NCI-H187 treated with DMSO at 0.1 percent for 48 hours (cell line): ENCODE measurements around the gene WDR86.

ENCODE experiments used
- DNase-seq: peaks from one replicate; lab custom pipeline; 2025; lab: John Stamatoyannopoulos, UW

The WDR86 gene

GRCh38 chr7:151427705-151428377, 18.0 kb upstream of the WDR86 start:
- no peak for DNase-seq

- no peak for DNase-seq
Measured at GRCh38 chr7:151426904-151427704, 17.3 kb upstream of the WDR86 start.

GRCh38 chr7:151426441-151426903, 16.6 kb upstream of the WDR86 start:
- no peak for DNase-seq

- no peak for DNase-seq
Measured at GRCh38 chr7:151425670-151426440, 16.0 kb upstream of the WDR86 start.

GRCh38 chr7:151424799-151425198, 15.0 kb upstream of the WDR86 start:
- DNase-seq = no peak

- no peak for DNase-seq
Measured at GRCh38 chr7:151423936-151424335, 14.1 kb upstream of the WDR86 start.

- no peak for DNase-seq
Measured at GRCh38 chr7:151423226-151423625, 13.4 kb upstream of the WDR86 start.

GRCh38 chr7:151422212-151422611, 12.4 kb upstream of the WDR86 start:
- DNase-seq = no peak

- DNase-seq = no peak
Measured at GRCh38 chr7:151420144-151420543, 10.3 kb upstream of the WDR86 start.

GRCh38 chr7:151416941-151417315, 7.1 kb upstream of the WDR86 start:
- DNase-seq = no peak

- no peak for DNase-seq
Measured at GRCh38 chr7:151416112-151416940, 6.5 kb upstream of the WDR86 start.

- DNase-seq = no peak
Measured at GRCh38 chr7:151415375-151416105, 5.7 kb upstream of the WDR86 start.

GRCh38 chr7:151413241-151413640, 3.4 kb upstream of the WDR86 start:
- DNase-seq = no peak

- DNase-seq = no peak
Measured at GRCh38 chr7:151412318-151412717, 2.5 kb upstream of the WDR86 start.

GRCh38 chr7:151411551-151411950, 1.7 kb upstream of the WDR86 start:
- no peak for DNase-seq

GRCh38 chr7:151410405-151411390, 860 bp upstream of the WDR86 start:
- no peak for DNase-seq

GRCh38 chr7:151408839-151409666, 785 bp downstream of the WDR86 start:
- DNase-seq = no peak

- no peak for DNase-seq
Measured at GRCh38 chr7:151408498-151408838, 1.4 kb downstream of the WDR86 start.
